Activated CD4-positive, alpha-beta T cell treated with anti-CD3 and anti-CD28 coated beads, Interleukin-2, amount 10 ng/mL, durations not matched to agents 7 days and 5 days (primary cell): ENCODE data around the gene SNAI3. TPM values are rescaled to one million over a fixed set of nuclear protein-coding genes. Genes with fewer than 3 reads are reported as not detected.

Source experiments
- CTCF ChIA-PET: fragments of 350-600 bp; sonication (Branson Sonifier 250); formaldehyde crosslinking; loops from one replicate; lab custom pipeline; 2021; ENCODE audit warnings: antibody characterized with exemption; lab: Charles Lee
- POLR2A ChIA-PET: fragments of 350-600 bp; sonication (Branson Sonifier 250); formaldehyde crosslinking; loops from one replicate; lab custom pipeline; 2021; ENCODE audit warnings: antibody characterized with exemption; lab: Charles Lee
- DNase-seq: peaks from one replicate; pipeline ENCODE4 v3.0.0-alpha.2; 2020
- H3K27ac Mint-ChIP-seq: one replicate; pipeline ENCODE4 v1.8.0; 2021; ENCODE audit warnings: mild to moderate bottlenecking, moderate library complexity, mixed read lengths
- H3K27me3 Mint-ChIP-seq: one replicate; pipeline ENCODE4 v1.8.0; 2021; ENCODE audit warnings: mixed read lengths
- H3K36me3 Mint-ChIP-seq: one replicate; pipeline ENCODE4 v1.8.0; 2021; ENCODE audit warnings: low read depth, mixed read lengths
- H3K4me1 Mint-ChIP-seq: one replicate; pipeline ENCODE4 v1.8.0; 2021; ENCODE audit warnings: mixed read lengths
- H3K4me3 Mint-ChIP-seq: one replicate; pipeline ENCODE4 v1.8.0; 2021; ENCODE audit warnings: mild to moderate bottlenecking, moderate library complexity, mixed read lengths
- H3K9me3 Mint-ChIP-seq: one replicate; pipeline ENCODE4 v1.8.0; 2021; ENCODE audit warnings: mixed read lengths
- total RNA-seq, 2 experiments: library from RNA; stranded (reverse); gene quantifications; one replicate each; pipeline ENCODE4 v1.2.3, GENCODE V29; 2021

The SNAI3 gene
- total RNA-seq, 2 experiments from 2014 or later: 21.0 to 24.2 TPM

- Mint-ChIP-seq H3K4me1 (peaks cover 29% of the 10 kb centered on the region), H3K27ac (peak overlapping the region; percentile 86)
Observed at GRCh38 chr16:88706965-88707826, 20.9 kb upstream of the SNAI3 start.

GRCh38 chr16:88706229-88706964, 20.1 kb upstream of the SNAI3 start, which contains the start of the genes CTU2 and RNF166:
Gene CTU2 (plus strand): TSS chr16:88706503. CDS start chr16:88706531, 28 bp downstream.
Gene RNF166 (minus strand): TSS chr16:88706408. CDS start chr16:88706325, 83 bp downstream.
- H3K4me1 Mint-ChIP-seq: peaks cover 37% of the 10 kb centered on the region
- H3K4me3 Mint-ChIP-seq: peak within 1 kb of the TSS; percentile 85
- ChIA-PET POLR2A (no interaction called here), CTCF (interaction anchor here (0.7 to 1.6 kb wide), 3 partner anchors 12 to 31 kb away, joined by 3 to 4 read pairs (median 4); no protein-coding TSS in a partner anchor)
- peak; percentile 91 for DNase-seq
- H3K36me3 Mint-ChIP-seq: peaks cover 33% of the 10 kb centered on the region
- H3K9me3 Mint-ChIP-seq: no peaks in the 10 kb centered on the region
- H3K27me3 Mint-ChIP-seq: no peaks in the 10 kb centered on the region
- peak within 1 kb of the TSS; percentile 98 for H3K27ac Mint-ChIP-seq

More at GRCh38 chr16:88706965-88707826, 20.9 kb upstream of the SNAI3 start:
- H3K36me3 Mint-ChIP-seq: peaks cover 26% of the 10 kb centered on the region
- CTCF ChIA-PET: interaction anchor here (0.7 to 1.1 kb wide), 2 partner anchors 12 to 30 kb away, joined by 3 to 4 read pairs; no protein-coding TSS in a partner anchor
- POLR2A ChIA-PET: no interaction called here
- no peaks in the 10 kb centered on the region for H3K9me3 Mint-ChIP-seq
- DNase-seq: no peak
- H3K27me3 Mint-ChIP-seq: no peaks in the 10 kb centered on the region
- peak overlapping the region; percentile 81 for H3K4me3 Mint-ChIP-seq

DNA sequence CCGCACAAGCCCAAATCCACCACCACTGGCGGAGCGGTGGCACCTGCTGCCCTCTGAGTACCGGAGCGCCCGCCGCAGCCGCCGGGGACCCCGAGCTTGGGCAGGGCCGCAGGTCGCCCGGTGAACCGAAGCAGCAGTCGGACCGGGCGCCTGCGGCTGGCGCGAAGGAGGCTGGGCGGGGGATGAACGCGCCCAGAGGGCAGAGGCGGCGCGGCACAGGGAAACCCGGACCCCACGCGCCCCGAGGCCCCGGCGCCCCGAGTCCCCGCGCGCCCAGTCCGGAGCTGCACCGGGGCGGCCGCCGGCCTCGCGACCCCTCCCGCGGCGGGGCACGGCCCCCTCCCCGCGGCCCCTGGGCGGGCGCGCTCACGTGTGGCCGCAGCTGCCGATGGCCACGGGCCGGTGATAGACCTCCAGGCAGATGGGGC, 19.5 kb upstream of the SNAI3 start:
- peaks cover 37% of the 10 kb centered on the region for H3K36me3 Mint-ChIP-seq
- no peaks in the 10 kb centered on the region for H3K27me3 Mint-ChIP-seq
- CTCF ChIA-PET: interaction anchor here (1.5 to 1.6 kb wide), 2 partner anchors 9 to 31 kb away, joined by 3 to 4 read pairs; no protein-coding TSS in a partner anchor
- no peaks in the 10 kb centered on the region for H3K9me3 Mint-ChIP-seq
- DNase-seq: no peak
- H3K27ac Mint-ChIP-seq: peak overlapping the region; percentile 98
- H3K4me3 Mint-ChIP-seq: peak overlapping the region; percentile 85
- peaks cover 39% of the 10 kb centered on the region for H3K4me1 Mint-ChIP-seq
- POLR2A ChIA-PET: no interaction called here

GRCh38 chr16:88705076-88705684, 18.9 kb upstream of the SNAI3 start:
- Mint-ChIP-seq H3K4me1 (peaks cover 45% of the 10 kb centered on the region), H3K4me3 (peak overlapping the region; percentile 85), H3K36me3 (peaks cover 43% of the 10 kb centered on the region), H3K27me3 (no peaks in the 10 kb centered on the region), H3K27ac (peak overlapping the region; percentile 98), H3K9me3 (no peaks in the 10 kb centered on the region)
- ChIA-PET POLR2A (interaction anchor here (1.2 kb wide), 1 partner anchor 78 kb away, joined by 3 read pairs; no protein-coding TSS in a partner anchor), CTCF (interaction anchor here (0.7 to 1.6 kb wide), 6 partner anchors 9 to 32 kb away, joined by 3 to 4 read pairs (median 3); no protein-coding TSS in a partner anchor)
- peak; percentile 35 for DNase-seq

DNA sequence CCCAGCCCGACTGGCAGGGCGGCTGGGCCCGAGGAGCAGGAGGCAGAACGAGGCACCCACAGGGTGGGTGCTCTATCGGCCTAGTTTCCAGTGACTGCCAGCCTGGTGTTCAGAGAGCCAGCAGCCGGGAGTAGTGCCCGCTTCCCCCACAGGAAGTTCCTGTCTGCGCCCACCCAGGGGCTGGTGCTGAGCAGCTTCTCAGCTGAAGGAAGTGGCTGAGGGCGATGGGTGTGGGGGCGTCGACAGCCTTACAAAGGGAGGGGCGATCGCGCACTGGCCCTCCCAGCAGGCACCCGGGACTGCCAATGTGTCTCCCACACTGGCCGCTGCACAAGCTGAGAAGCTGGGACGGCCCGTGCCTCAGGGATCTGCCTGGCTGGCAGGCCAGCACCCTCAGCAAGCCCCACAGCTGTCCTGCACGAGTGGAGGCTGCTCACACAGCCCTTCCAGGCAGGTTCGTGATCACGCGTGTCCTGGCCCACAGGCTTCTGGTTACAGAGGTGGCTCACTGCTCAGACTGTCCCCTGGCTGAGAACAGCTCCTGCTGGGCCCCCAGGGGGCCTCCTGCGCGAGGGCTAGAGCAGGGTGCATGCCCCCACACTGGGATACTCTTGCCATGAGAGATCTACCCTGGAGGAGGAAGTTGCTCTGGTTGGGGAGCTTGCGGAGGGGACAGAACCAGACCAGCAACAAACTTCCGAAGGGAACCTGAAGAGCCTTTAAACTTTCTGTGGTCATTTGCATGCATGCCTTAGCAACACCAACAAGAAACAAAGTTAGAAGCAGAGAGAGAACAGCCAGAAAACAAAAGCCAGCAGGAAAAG, 17.4 kb upstream of the SNAI3 start:
- Mint-ChIP-seq H3K27me3 (no peaks in the 10 kb centered on the region), H3K4me3 (peak overlapping the region; percentile 85), H3K4me1 (peaks cover 54% of the 10 kb centered on the region), H3K36me3 (peaks cover 52% of the 10 kb centered on the region), H3K9me3 (no peaks in the 10 kb centered on the region), H3K27ac (peak overlapping the region; percentile 98)
- DNase-seq: peak; percentile 84
- POLR2A ChIA-PET: interaction anchor here (0.6 to 1.2 kb wide), 3 partner anchors 80 to 107 kb away, joined by 3 to 5 read pairs (median 4); no protein-coding TSS in a partner anchor
- CTCF ChIA-PET: interaction anchor here (0.7 to 1.5 kb wide), 6 partner anchors 12 to 90 kb away, joined by 3 to 7 read pairs (median 3); no protein-coding TSS in a partner anchor

DNA sequence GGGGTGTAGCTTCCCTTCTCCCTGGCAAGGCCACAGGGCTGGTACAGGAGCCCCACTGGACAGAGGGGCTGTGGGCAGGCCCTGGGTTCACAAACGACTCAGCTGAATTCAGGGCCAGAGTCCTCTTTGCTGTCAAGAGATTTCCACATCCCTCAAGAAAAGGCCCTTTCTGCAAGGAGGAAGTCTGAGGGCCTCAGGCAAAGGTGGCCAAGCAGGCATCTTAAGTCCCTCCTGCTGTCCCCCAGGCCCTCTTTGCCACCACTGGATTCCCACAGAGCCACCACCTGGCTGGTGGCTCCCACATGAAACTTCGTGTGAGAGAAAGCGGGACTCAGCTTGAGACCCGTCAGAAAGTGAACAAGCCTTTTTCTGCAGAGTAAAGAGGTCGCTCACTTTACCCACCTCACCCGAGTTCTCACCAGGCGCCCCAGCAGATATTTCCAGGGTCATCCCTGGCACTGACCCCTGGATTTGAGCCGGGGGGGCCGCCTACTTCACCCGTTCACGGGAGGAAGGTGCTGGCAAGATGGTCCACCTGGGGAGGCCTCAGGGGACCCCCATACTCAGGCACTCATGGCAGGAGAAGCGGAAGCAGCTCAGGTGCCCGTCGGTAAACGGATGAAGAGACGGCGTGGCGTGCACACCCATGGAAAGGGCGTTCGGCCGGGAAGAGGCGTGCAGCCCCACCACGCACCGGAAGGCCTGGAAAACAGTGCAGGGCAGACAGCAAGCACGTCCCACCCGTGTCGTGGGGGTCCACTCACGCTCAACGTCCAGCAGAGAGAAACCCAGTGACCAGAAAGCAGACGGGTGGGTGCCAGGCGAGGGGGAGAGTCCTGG, 16.3 kb upstream of the SNAI3 start:
- ChIA-PET POLR2A (no interaction called here), CTCF (interaction anchor here (0.9 to 2.1 kb wide), 2 partner anchors 8 to 15 kb away, joined by 3 to 11 read pairs; no protein-coding TSS in a partner anchor)
- H3K9me3 Mint-ChIP-seq: no peaks in the 10 kb centered on the region
- H3K36me3 Mint-ChIP-seq: peaks cover 60% of the 10 kb centered on the region
- no peak for DNase-seq
- H3K27me3 Mint-ChIP-seq: no peaks in the 10 kb centered on the region
- peak overlapping the region; percentile 85 for H3K4me3 Mint-ChIP-seq
- peaks cover 60% of the 10 kb centered on the region for H3K4me1 Mint-ChIP-seq
- H3K27ac Mint-ChIP-seq: peak overlapping the region; percentile 98

GRCh38 chr16:88701581-88702370, 15.5 kb upstream of the SNAI3 start:
- POLR2A ChIA-PET: no interaction called here

GRCh38 chr16:88700636-88701482, 14.6 kb upstream of the SNAI3 start:
- peak; percentile 97 for DNase-seq
- Mint-ChIP-seq H3K36me3 (peaks cover 69% of the 10 kb centered on the region), H3K4me3 (peak overlapping the region; percentile 85), H3K9me3 (no peaks in the 10 kb centered on the region), H3K4me1 (peaks cover 60% of the 10 kb centered on the region), H3K27me3 (no peaks in the 10 kb centered on the region), H3K27ac (peak overlapping the region; percentile 98)
- CTCF ChIA-PET: interaction anchor here (0.6 to 2.1 kb wide), 6 partner anchors 8 to 36 kb away, joined by 3 to 11 read pairs (median 3); no protein-coding TSS in a partner anchor
- POLR2A ChIA-PET: interaction anchor here (1.5 kb wide), 1 partner anchor 13 kb away, joined by 5 read pairs; no protein-coding TSS in a partner anchor

More at GRCh38 chr16:88701581-88702370, 15.5 kb upstream of the SNAI3 start:
- Mint-ChIP-seq H3K27ac (peak overlapping the region; percentile 98), H3K9me3 (no peaks in the 10 kb centered on the region), H3K27me3 (no peaks in the 10 kb centered on the region), H3K36me3 (peaks cover 65% of the 10 kb centered on the region), H3K4me1 (peaks cover 57% of the 10 kb centered on the region), H3K4me3 (peak overlapping the region; percentile 85)
- CTCF ChIA-PET: interaction anchor here (0.8 to 2.1 kb wide), 4 partner anchors 8 to 36 kb away, joined by 3 to 11 read pairs (median 4); no protein-coding TSS in a partner anchor
- DNase-seq: no peak

DNA sequence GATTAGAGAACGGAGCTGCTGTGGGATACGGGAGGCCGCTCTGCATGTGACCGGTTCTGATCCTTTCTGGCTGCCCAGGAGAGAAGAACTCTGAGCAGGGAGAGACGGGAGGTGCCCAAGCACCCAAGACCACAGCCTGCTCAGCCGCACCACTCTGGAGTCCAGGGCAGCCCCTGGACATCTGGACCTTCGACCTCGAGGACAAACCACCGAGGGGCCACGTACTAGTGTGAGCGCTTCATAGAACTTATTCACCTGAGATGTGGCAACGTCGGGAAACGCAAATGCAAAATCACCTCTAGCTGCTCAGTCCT, 14.0 kb upstream of the SNAI3 start:
- Mint-ChIP-seq H3K4me3 (peak overlapping the region; percentile 85), H3K27me3 (no peaks in the 10 kb centered on the region), H3K4me1 (peaks cover 61% of the 10 kb centered on the region), H3K27ac (peak overlapping the region; percentile 98), H3K36me3 (peaks cover 69% of the 10 kb centered on the region), H3K9me3 (no peaks in the 10 kb centered on the region)
- DNase-seq: no peak
- CTCF ChIA-PET: interaction anchor here (0.6 to 1.1 kb wide), 3 partner anchors 9 to 14 kb away, joined by 3 read pairs; no protein-coding TSS in a partner anchor
- POLR2A ChIA-PET: interaction anchor here (1.5 kb wide), 1 partner anchor 13 kb away, joined by 5 read pairs; no protein-coding TSS in a partner anchor
